SU-DHL-6 (cell line): ENCODE measurements around the gene ALAS1.

Experiments
- H2AFZ ChIP-seq: fragments of 200-600 bp; sonication (generic); 2 replicates; pipeline ENCODE4 v1.6.1; 2014; ENCODE audit warnings: low read depth, mild to moderate bottlenecking, moderate library complexity, mixed read lengths, antibody characterized with exemption, low read length; ENCODE audit not compliant: severe bottlenecking
- H3F3A ChIP-seq: fragments of 200-600 bp; shearing (Covaris generic); 2 replicates; pipeline ENCODE4 v1.6.0; 2016; ENCODE audit warnings: antibody characterized with exemption, mild to moderate bottlenecking; ENCODE audit not compliant: insufficient read depth
- H3K27ac ChIP-seq: fragments of 200-600 bp; sonication (generic); 2 replicates; pipeline ENCODE4 v1.5.1; 2016; ENCODE audit warnings: low read depth, mild to moderate bottlenecking, low read length, moderate library complexity, mixed read lengths
- H3K27me3 ChIP-seq: fragments of 200-600 bp; sonication (generic), shearing (Covaris generic); 2 replicates; pipeline ENCODE4 v1.6.0; 2014; ENCODE audit warnings: mild to moderate bottlenecking, low read length
- H3K36me3 ChIP-seq: fragments of 200-600 bp; sonication (generic); 2 replicates; pipeline ENCODE4 v1.6.1; 2014; ENCODE audit warnings: mild to moderate bottlenecking, low read length, mixed read lengths
- H3K4me2 ChIP-seq: fragments of 300-600, 200-600 bp; shearing (Covaris generic), sonication (generic); 2 replicates; pipeline ENCODE4 v1.6.0; 2014; ENCODE audit warnings: low read length, low read depth, mild to moderate bottlenecking; ENCODE audit not compliant: poor library complexity, severe bottlenecking
- H3K4me3 ChIP-seq: fragments of 200-600 bp; sonication (generic); 2 replicates; pipeline ENCODE4 v1.5.1; 2014; ENCODE audit warnings: antibody characterized with exemption, low read length, mild to moderate bottlenecking, mixed read lengths; ENCODE audit not compliant: insufficient read depth, poor library complexity, severe bottlenecking
- H3K79me2 ChIP-seq: fragments of 200-600 bp; sonication (generic); 2 replicates; pipeline ENCODE4 v1.6.1; 2014; ENCODE audit warnings: mild to moderate bottlenecking, low read length, moderate library complexity; ENCODE audit not compliant: insufficient read depth
- H3K9ac ChIP-seq: fragments of 200-600 bp; sonication (generic); 2 replicates; pipeline ENCODE4 v1.7.0; 2014; ENCODE audit warnings: mild to moderate bottlenecking, low read length
- H3K9me2 ChIP-seq: fragments of 200-600 bp; sonication (generic); replicated peaks from 2 replicates; pipeline ENCODE4 v1.6.1; 2014; ENCODE audit warnings: low read length; ENCODE audit not compliant: insufficient read depth
- H3K9me3 ChIP-seq: fragments of 200-600 bp; sonication (generic); 2 replicates; pipeline ENCODE4 v1.6.1; 2014; ENCODE audit warnings: low read length, mixed read lengths; ENCODE audit not compliant: insufficient read depth
- H4K20me1 ChIP-seq: fragments of 200-600 bp; sonication (generic); 2 replicates; pipeline ENCODE4 v1.6.1; 2014; ENCODE audit warnings: low read depth, mild to moderate bottlenecking, antibody characterized with exemption, low read length, moderate library complexity, mixed read lengths
- CTCF ChIP-seq: fragments of 200-600 bp; sonication (generic); IDR thresholded peaks from one replicate; pipeline ENCODE4 v1.5.1; 2017; ENCODE audit warnings: antibody characterized with exemption, mild to moderate bottlenecking, low read length, moderate library complexity; ENCODE audit not compliant: insufficient read depth, poor library complexity, severe bottlenecking
- EZH2phosphoT487 ChIP-seq: fragments of 200-600 bp; sonication (generic), shearing (Covaris generic); conservative IDR thresholded peaks from 2 replicates; pipeline ENCODE4 v1.6.1; 2018; ENCODE audit warnings: mild to moderate bottlenecking, antibody characterized with exemption, low read length, moderate library complexity, mixed read lengths

The ALAS1 gene

DNA sequence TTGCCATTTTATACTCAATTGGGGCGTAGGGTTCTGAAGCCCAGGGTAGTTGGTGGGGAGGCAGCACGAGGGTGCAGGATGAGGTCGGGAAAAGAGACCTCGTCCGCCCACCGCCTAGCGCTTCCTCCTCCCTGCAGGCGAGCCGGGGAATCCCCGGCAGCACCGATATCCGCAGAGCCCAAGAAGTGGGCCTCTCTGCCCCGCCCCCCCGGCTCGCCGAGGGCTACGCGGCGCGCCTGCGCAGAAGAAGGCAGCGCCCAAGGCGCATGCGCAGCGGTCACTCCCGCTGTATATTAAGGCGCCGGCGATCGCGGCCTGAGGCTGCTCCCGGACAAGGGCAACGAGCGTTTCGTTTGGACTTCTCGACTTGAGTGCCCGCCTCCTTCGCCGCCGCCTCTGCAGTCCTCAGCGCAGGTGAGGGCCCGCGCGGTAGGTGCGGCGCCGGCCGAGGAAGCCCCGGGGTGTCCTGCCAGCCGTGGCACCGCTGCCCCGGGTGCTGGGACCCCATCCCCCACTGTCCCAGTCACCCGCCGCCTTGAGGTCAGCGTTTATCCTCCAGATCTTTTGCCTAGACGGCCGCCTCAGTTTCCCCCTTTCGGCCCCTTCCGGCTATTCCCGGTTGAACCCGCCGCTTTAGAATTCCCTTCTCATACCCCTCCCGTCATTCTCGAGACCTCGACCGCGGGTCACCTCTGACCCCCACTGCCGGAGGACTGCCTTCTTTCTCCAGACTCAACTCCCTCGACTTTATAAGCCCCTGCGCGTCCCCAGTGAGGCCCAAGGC is at the start of gene ALAS1:
ALAS1 (plus strand) TSS at position 319 of the 784 bp plus-strand sequence. CDS start 1,082 bp downstream, outside the sequence.
- Histone ChIP-seq H3K27ac (peak within 1 kb of the TSS; percentile 38), H3K9me2 (no peaks in the 10 kb centered on the region), H2AFZ (peak within 1 kb of the TSS; percentile 94)

GRCh38 chr3:52149021-52149420 is 48.9 kb upstream of the ALAS1 start:
- TF ChIP-seq EZH2phosphoT487 (no peak), CTCF (no peak)
- Histone ChIP-seq H3K36me3 (no peaks in the 10 kb centered on the region), H2AFZ (no peak overlapping the region), H3K27me3 (no peaks in the 10 kb centered on the region), H3K27ac (no peak overlapping the region), H3K9me3 (no peaks in the 10 kb centered on the region), H3K4me2 (no peak overlapping the region), H3F3A (no peaks in the 10 kb centered on the region), H3K79me2 (peaks cover 15% of the 10 kb centered on the region; the same call in 1 of the 2 replicates), H3K9me2 (no peaks in the 10 kb centered on the region), H4K20me1 (no peaks in the 10 kb centered on the region), H3K4me3 (no peak overlapping the region), H3K9ac (no peak overlapping the region)

More for the DNA sequence above, at the start of gene ALAS1:
- Histone ChIP-seq H3K79me2 (peaks cover 14% of the 10 kb centered on the region), H3K9me3 (no peaks in the 10 kb centered on the region), H3K27me3 (no peaks in the 10 kb centered on the region), H3K4me3 (peak within 1 kb of the TSS; percentile 93), H4K20me1 (no peaks in the 10 kb centered on the region), H3K36me3 (no peaks in the 10 kb centered on the region; the same call in 1 of the 2 replicates), H3K4me2 (peak within 1 kb of the TSS; percentile 94), H3F3A (no peaks in the 10 kb centered on the region), H3K9ac (peak within 1 kb of the TSS; percentile 95)
- TF ChIP-seq CTCF (no peak), EZH2phosphoT487 (no peak)

DNA sequence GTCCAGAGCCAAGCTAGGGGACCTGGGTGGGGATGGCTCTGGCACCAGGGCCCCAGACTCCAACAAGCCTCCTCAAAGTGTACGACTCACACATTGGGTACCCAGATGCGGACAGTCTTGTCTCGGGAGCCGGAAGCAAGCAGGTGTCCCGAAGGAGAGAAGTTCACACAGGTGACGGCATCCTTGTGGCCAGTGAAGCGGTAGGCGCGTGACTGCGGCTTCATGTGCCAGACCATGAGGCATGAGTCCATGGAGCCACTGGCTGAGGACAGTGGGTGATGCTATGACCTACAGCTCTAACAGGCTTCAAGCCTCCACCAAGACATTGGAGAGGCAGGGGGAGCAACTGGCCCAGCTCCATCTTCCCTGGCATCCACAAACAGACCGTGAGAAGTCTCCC is 48.2 kb upstream of the ALAS1 start:
- Histone ChIP-seq H3K9ac (no peak overlapping the region), H3F3A (no peaks in the 10 kb centered on the region)

More for the DNA sequence above, 48.2 kb upstream of the ALAS1 start:
- Histone ChIP-seq H2AFZ (no peak overlapping the region), H3K9me2 (no peaks in the 10 kb centered on the region), H4K20me1 (no peaks in the 10 kb centered on the region), H3K27ac (no peak overlapping the region), H3K27me3 (no peaks in the 10 kb centered on the region), H3K79me2 (peaks cover 15% of the 10 kb centered on the region; the same call in 1 of the 2 replicates), H3K36me3 (no peaks in the 10 kb centered on the region), H3K9me3 (no peaks in the 10 kb centered on the region), H3K4me3 (no peak overlapping the region), H3K4me2 (no peak overlapping the region)
- no peak for TF ChIP-seq CTCF
- no peak for TF ChIP-seq EZH2phosphoT487
